ENCODE results near the gene TMEFF1. TPM values are rescaled to one million over a fixed set of nuclear protein-coding genes. Genes with fewer than 3 reads are reported as not detected.

Gene TMEFF1
- total and polyA plus RNA-seq, 2 of the 8 experiments (the other 6 are each of a cell fraction or from before 2014, with no cell fraction given) = 13.5 to 68.2 TPM

DNA sequence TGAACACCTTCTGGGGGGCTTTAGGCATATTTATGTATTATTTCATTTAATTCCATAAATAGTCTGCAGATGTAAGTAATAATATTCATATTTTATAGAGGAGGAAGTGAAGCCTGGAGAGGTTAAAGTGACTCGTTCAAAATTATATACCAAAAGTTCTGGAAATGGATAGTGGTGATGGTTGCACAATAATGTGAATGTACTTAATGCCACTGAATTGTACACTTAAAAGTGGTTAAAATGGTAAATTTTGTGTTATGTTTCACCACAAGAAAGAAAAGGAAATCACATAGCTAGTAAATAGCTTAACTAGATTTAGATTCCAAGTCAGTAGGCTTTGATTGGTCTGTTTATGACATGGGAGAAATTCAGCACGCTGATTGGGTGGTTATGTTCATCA is 13.0 kb upstream of the TMEFF1 start:
- Histone ChIP-seq H3K23me2 (ENCODE audit: low read depth, low read length) (no peaks in the 10 kb centered on the region), H2BK5ac (ENCODE audit: low read depth, low read length) (no peak overlapping the region), H2BK15ac (ENCODE audit: low read length) (no peak overlapping the region), H3K4ac (replicated peaks; ENCODE audit: insufficient read length, low read depth, low read length) (no peak overlapping the region), H3K9ac (replicated peaks in 1 of 4; ENCODE audit: extremely low read depth in 1 of 4, low read depth in 3 of 4, low read length in 3 of 4) (no peak overlapping the region), H3K18ac (ENCODE audit: extremely low read depth, low read length) (no peak overlapping the region), H3K27me3 (replicated peaks in 1 of 4; ENCODE audit: control insufficient read depth in 3 of 4, extremely low read depth in 1 of 4, insufficient read depth in 3 of 4, low read length in 3 of 4) (no peaks in the 10 kb centered on the region), H4K8ac (ENCODE audit: extremely low read depth, insufficient read depth, low read length) (no peak overlapping the region), H3K79me2 (ENCODE audit: control insufficient read depth in 1 of 2, insufficient read depth in 2 of 2, low read length in 2 of 2) (no peaks in the 10 kb centered on the region), H3K4me1 (replicated peaks in 1 of 4; ENCODE audit: control insufficient read depth in 3 of 4, insufficient read depth in 4 of 4, low read length in 3 of 4) (peaks cover 0 to 6% (median 2%) of the 10 kb centered on the region in 4 experiments; a peak in 3 of 7 replicates), H3K79me1 (ENCODE audit: low read depth, low read length) (no peaks in the 10 kb centered on the region), H3K23ac (ENCODE audit: insufficient read length) (no peak overlapping the region), H3K4me2 (ENCODE audit: insufficient read depth in 1 of 2, low read depth in 2 of 2, low read length in 2 of 2) (no peak overlapping the region), H3K14ac (ENCODE audit: insufficient read length) (no peak overlapping the region), H3K9me3 (ENCODE audit: insufficient read depth in 2 of 2, low read depth in 1 of 2, low read length in 1 of 2) (no peaks in the 10 kb centered on the region), H3K27ac (ENCODE audit: low read depth, low read length) (no peak overlapping the region), H2AK5ac (ENCODE audit: low read depth, low read length) (no peak overlapping the region), H3K4me3 (ENCODE audit: extremely low read depth in 1 of 4, insufficient read depth in 2 of 4, low read depth in 3 of 4, low read length in 4 of 4) (no peak overlapping the region), H4K20me1 (replicated peaks in 1 of 2; ENCODE audit: control insufficient read depth in 1 of 2, insufficient read depth in 2 of 2, low read length in 2 of 2) (peaks cover 0 to 2% of the 10 kb centered on the region in 2 experiments), H2BK12ac (ENCODE audit: low read depth, low read length) (no peak overlapping the region), H4K5ac (ENCODE audit: insufficient read length, low read depth, low read length) (no peak overlapping the region), H2BK20ac (ENCODE audit: low read length) (no peak overlapping the region), H2AFZ (ENCODE audit: low read length) (no peak overlapping the region), H3K56ac (replicated peaks; ENCODE audit: insufficient read length, low read depth, low read length) (no peak overlapping the region), H2BK120ac (replicated peaks; ENCODE audit: low read depth, low read length) (no peak overlapping the region), H3K36me3 (ENCODE audit: control insufficient read depth in 2 of 4, insufficient read depth in 4 of 4, low read length in 3 of 4) (no peaks in the 10 kb centered on the region), H4K91ac (replicated peaks; ENCODE audit: insufficient read length, low read length) (no peak overlapping the region)
- WGBS, 2 experiments (ENCODE audit: extremely low coverage in 1 of 2, insufficient coverage in 1 of 2, insufficient read length in 1 of 2, insufficient replicate concordance in 2 of 2, low coverage in 1 of 2, low lambda C conversion rate in 2 of 2, missing lambda C conversion rate in 1 of 2) = 89% methylated on average over 2 of the region's 2 CpGs; no CpG with 5 or more reads in 1 of the 2 experiments
- POLR2A ChIA-PET (ENCODE audit: partially characterized antibody) = interaction anchor here (1.1 kb wide), 1 partner anchor 8 kb away, joined by 5 read pairs; no protein-coding TSS in a partner anchor
- no peak for FAIRE-seq
- DNase-seq (ENCODE audit: low read depth in 1 of 2, low spot score in 2 of 2) = no peak
- TF ChIP-seq JUN (IDR thresholded peaks at IDR 0.05; ENCODE audit: low read depth, low read length) = no peak
- TF ChIP-seq SUZ12 (IDR thresholded peaks at IDR 0.05; ENCODE audit: low read length) = no peak
- TF ChIP-seq, protein P1, sequence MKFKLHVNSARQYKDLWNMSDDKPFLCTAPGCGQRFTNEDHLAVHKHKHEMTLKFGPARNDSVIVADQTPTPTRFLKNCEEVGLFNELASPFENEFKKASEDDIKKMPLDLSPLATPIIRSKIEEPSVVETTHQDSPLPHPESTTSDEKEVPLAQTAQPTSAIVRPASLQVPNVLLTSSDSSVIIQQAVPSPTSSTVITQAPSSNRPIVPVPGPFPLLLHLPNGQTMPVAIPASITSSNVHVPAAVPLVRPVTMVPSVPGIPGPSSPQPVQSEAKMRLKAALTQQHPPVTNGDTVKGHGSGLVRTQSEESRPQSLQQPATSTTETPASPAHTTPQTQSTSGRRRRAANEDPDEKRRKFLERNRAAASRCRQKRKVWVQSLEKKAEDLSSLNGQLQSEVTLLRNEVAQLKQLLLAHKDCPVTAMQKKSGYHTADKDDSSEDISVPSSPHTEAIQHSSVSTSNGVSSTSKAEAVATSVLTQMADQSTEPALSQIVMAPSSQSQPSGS (IDR thresholded peaks at IDR 0.05; ENCODE audit: low read length) = no peak
- no peak for TF ChIP-seq CHD1 (IDR thresholded peaks at IDR 0.05; ENCODE audit: low read depth, low read length)
- TF ChIP-seq POLR2AphosphoS5 (IDR thresholded peaks at IDR 0.05; ENCODE audit: low read depth, low read length) = no peak
- no peak for TF ChIP-seq SP2 (IDR thresholded peaks at IDR 0.05; ENCODE audit: low read length)
- TF ChIP-seq EP300 (IDR thresholded peaks at IDR 0.05; ENCODE audit: borderline replicate concordance in 1 of 2, low read depth in 2 of 2, low read length in 2 of 2) = no peak
- no peak for TF ChIP-seq TEAD4 (IDR thresholded peaks at IDR 0.05; ENCODE audit: low read depth, low read length)
- no peak for TF ChIP-seq CEBPB (IDR thresholded peaks at IDR 0.05; ENCODE audit: low read depth, low read length)
- CTCF ChIA-PET (ENCODE audit: partially characterized antibody) = interaction anchor here (1.1 to 2.6 kb wide), 4 partner anchors 10 to 22 kb away, joined by 3 to 9 read pairs (median 6); no protein-coding TSS in a partner anchor
